Measurements from ENCODE around the gene KRT81.
"Not testable (repeated sequence)": the region's sequence is repeated elsewhere in the genome, so short reads cannot be mapped to it uniquely, and the experiment has no call there.

Gene KRT81

DNA sequence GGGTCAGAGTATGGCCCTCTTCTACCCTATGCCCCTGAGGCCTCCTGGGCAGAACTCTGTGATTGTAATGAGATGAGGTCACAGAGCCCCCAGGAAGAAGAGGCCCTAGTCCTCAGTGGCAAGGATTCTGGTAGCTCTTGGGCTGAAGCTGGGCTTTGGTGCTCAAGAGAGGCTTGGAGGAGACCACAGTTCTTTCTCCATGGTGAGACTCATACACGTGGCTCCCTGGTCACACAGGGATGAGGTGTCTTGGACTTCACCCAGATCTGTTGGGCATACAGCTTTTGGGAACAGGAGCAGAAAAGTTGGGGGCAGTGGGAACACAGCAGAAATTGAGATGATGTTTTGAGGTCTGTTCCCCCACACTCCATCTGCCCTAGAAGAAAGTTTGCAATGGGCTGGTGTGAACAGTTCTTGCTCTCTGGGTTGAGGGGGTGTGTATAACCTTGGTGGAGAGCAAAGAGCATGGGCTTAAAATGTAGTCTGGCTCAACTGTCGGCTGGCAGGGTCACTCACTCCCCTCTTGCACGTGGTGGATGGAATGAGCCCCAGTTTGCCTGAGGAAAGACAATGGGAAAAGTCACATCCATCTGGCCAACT is 16.7 kb downstream of the KRT81 start, which contains the start of gene KRT86:
KRT86 (plus strand) TSS at position 125 of the 600 bp plus-strand sequence. CDS start 27,272 bp downstream, outside the sequence.
- DNase-seq (ENCODE audit: low read depth), result no peak

DNA sequence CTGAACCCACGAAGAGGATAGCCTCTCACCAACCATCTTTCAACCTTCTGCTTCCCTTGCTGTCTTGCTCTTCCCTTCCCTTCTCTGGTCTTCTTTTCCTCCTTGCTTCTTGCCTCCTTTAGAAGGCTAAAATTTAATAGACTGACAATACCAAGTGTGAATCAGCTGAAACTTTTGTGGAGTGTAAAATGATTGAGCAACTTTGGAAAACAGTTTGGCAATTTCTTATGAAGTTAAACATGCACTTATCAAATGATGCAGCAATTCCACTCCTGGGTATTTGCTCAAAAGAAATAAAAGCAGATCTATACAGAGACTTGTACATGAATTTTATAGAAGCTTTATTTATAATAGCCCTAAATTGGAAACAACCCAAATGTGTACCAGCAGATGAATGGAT is 20.2 kb downstream of the KRT81 start:
- DNase-seq (ENCODE audit: low read depth), result no peak

DNA sequence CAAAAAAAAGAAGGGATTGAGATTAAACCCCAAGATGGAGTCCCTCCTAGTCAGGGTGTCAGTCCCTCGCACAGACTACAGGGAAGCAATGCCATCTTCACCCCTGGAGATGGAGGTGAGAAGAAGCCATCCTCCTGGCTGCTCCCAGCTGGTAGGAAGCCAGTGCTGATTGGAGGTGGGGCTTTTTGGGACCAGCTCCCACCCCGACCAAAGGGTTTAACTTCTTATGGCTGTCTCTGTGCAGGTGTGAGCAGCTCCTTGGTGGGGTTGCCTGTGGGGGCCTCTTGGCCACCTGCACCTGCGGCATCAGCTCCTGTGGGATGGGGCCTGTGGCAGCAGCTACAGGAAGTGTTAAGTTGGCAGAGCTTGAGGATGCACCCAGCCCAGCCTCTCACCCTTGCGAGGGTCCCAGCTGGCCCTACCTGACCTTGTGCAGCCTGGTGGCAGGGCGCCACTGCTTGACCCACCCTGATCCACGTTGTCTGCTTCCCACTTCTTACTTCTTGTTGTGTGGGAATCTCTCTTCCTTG is 20.7 kb downstream of the KRT81 start:
- DNase-seq (ENCODE audit: low read depth), result no peak

DNA sequence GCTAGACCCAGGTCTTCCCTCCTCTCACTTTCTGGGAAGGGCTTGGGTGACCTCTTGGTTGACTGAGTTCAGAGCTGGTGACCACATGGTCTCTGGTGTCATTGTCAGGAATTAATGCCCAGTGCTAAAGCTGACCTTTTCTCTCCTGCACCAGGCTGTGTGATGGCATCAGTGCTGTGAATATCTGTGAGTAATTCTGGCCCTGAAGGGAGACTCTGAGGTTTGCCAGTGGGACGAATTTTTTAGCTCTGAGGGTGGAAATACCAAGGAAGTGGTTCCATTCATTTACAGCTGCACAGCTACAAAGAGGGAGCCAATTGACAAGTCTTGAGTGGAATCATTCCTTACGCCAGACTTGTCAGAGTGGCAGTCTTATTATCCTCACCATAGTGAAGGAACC is 23.1 kb downstream of the KRT81 start:
- DNase-seq (ENCODE audit: low read depth), result no peak

DNA sequence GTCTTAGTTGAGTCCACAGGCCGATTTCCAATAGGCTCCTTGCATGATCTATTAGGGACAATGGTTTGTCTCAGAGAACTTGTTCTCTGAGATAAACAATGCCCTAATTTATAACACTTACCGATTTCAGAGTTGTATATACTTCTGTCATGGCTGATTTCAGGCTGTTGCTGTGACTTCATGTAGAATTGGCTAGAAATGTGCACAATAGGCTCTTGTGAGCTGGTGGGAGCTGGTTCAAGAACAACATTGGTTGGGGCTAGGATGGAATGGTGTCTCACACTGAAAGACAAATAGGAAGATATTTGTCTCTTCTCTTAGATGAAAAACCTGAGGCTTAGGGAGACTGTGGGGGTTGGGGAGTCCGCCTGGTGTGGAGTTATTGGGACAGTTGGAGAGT is 23.6 kb downstream of the KRT81 start:
- no peak for DNase-seq (ENCODE audit: low read depth)

- DNase-seq (ENCODE audit: low read depth), result no peak
Measured at GRCh38 chr12:52267266-52267665, 24.1 kb downstream of the KRT81 start.

DNA sequence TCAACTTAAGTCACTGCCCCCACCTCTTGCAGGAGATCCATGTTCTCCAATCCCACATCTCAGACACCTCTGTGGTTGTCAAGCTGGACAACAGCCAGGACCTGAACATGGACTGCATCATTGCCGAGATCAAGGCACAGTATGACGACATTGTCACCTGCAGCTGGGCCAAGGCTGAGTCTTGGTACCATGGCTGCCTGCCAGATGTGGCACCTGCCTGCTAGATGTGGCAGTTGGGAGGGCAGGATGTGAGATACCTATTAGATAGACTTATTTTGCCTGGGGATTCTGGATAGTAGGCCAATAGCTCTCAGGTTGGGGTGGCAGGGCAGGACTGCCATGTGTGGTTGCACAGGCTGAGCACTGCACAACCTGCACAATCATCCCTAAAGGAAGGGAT is 24.8 kb downstream of the KRT81 start:
- no peak for DNase-seq (ENCODE audit: low read depth)

- no peak for DNase-seq (ENCODE audit: low read depth)
Measured at GRCh38 chr12:52264435-52264825, 26.9 kb downstream of the KRT81 start.

GRCh38 chr12:52263761-52264434 is 27.4 kb downstream of the KRT81 start:
- DNase-seq (ENCODE audit: low read depth), result no peak

DNA sequence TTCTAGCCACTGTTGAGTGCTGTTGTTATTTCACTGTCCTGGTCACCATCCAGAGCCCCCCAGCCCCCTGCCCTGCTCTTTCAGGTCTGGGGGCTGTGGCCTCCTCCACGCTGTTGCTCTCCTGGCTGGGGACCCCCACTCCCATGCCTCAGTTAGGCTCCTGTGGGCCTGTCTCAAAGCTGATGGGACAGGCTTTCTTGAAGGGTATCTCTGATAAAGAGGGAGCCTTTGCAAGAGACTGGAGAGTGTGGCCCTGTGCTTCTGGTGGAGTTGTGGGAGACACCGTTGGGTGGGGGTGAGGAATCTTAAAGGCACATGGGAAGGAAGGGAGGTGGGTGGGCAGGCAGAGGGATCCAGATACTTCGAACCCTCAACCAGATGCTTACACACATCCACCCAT is 29.0 kb downstream of the KRT81 start:
- no peak for DNase-seq (ENCODE audit: low read depth)

- no peak for DNase-seq (ENCODE audit: low read depth)
Measured at GRCh38 chr12:52261208-52261484, 30.2 kb downstream of the KRT81 start.

DNA sequence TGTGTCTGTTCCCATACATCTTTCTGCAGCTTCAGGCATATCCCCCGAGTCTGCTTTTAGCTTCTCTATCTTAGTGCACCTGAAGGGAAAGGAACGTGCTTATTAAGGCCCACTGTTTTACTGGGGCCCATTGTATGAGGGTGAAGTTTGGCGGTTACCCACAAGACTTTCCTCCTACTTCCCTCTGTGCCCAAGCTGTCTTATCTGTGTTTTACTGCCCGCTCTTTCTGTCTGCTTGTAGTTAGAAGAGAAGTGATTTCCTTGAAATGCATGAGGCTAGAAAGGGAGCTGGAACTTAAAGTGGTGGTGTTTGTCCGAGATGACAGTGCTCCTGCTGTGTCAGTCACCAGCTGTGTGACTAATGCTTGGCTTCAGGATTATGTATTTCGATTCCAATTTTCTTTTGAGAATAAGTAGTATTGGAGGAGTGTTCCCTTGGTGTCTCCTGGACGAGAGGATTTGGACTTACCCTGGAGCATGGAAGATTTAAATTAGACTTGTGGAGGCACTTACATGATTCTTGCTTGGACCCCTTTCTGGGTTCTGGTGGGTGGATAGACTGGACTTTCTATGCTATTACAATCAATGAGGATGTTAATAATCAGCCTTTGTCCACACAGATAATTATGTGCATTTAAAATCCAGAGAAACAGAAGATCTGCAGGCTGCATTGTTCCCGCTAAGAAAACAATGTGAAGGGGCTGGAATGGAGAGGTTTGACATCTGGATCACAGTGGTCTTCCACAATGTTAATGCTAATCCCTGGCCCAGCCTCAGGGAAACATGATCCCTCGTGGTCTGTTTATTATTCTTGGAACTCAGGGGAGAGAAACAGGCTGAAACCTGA is 30.8 kb downstream of the KRT81 start:
- DNase-seq (ENCODE audit: low read depth), result no peak

DNA sequence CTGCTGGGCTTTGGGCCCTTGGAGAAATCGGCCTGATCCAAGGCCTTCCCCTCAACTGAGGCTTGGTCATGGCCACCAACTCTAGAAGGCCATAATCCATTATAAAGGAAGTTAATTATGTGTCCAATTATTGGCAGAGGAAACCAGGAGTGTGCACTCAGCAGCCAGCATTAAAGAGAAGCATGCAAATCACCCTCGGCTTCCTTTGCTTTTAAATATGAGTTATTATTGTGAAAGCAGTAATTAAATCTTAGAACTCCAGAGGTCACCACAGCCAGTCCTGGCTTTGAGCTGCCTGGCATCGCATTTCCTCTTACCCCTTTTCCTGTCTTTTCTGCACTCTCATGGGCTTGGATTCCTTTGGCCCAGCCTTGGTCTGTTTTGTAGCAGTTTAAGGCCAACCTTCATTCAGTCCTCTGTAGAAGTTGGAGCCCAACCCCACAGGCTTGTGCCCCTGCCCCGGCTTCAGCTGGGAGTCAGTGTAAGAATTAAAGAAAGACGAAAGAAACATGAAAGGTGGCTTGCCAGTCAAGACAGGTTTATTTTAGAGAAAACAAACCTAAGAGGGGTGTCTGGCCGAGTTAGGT is 31.6 kb downstream of the KRT81 start:
- no peak for DNase-seq (ENCODE audit: low read depth)

- DNase-seq (ENCODE audit: low read depth), result no peak
Measured at GRCh38 chr12:52258335-52258901, 32.9 kb downstream of the KRT81 start.

DNA sequence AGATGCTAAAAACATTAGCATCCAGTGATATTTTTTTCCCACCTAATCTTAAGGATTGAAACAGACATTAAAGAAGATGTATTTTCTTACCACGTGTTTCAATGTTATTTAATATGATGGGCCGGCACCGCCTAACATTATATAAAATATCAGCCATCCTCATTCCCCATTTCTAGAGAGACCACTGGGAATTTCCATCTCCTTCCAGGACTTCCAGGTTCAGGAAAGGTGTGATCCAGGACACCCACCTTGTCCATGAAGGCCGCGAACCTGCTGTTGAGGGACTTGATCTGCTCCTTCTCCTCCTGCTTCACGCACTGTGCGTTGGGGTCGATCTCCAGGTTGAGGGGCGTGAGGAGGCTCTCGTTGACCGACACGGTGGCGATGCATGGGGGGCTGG is 33.4 kb downstream of the KRT81 start:
- not testable (repeated sequence) for DNase-seq (ENCODE audit: low read depth)

DNA sequence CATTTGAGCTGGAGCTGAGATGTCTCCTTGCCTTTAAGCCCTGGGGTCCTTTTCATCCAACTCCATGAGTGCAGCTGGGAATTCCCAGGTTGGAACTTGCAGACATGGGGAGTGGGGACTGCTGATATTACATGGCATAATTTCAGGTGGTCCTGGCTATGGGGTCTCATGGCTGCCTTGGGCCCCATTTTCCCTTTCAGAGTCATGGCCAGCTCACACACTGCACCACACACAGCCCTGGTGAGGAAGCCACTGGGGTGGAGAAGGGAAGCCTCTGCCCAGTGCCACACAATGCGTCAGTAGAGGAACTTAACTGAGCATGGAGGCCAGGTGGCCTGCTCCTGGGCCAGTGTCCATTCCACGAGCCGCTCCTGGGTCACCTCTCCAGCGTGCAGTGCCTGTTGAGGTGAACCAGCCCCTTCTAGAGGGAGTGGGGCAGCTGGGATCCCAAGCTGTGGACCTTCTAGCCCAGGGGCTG is 34.2 kb downstream of the KRT81 start:
- no peak for DNase-seq (ENCODE audit: low read depth)

- DNase-seq (ENCODE audit: low read depth), result no peak
Measured at GRCh38 chr12:52256584-52256935, 34.8 kb downstream of the KRT81 start.

- no peak for DNase-seq (ENCODE audit: low read depth)
Measured at GRCh38 chr12:52255926-52256583, 35.3 kb downstream of the KRT81 start.

DNA sequence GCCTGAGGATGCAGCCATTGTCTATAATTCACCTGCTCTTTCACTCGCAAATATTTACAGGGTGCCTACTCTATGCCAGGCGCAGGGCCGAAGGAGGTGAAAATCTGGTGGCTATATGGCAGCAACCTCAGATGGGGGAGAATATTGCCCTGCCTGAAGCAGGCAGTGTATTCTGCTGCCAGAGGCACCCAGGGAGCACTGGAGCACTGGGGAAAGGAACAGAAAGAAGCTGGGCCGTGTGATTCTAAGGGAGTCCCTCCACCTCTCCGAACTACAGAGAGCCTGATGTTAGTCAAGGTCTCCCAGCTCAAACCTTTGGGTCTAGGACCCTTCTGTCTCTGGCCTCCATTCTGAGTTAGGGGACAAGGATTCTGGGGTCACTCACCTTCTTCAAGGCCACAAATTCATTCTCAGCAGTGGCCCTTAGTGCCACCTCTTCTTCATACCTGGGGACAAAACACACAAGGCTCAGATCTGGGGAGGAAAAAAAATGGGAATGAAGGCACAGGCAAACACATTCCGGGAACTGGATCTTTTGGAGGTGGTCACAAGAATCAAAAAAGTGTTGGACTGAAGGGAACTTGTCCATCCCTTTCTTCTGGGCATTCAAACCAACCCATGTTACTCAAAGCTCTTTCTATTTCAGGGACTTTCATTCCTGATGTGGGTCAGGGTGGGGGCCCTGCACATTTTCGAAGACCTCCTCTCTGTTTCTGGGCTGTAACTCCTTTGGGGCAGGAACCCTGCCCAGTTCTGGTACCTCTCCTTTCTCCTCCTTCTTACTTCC is 36.2 kb downstream of the KRT81 start:
- DNase-seq (ENCODE audit: low read depth), result no peak

DNA sequence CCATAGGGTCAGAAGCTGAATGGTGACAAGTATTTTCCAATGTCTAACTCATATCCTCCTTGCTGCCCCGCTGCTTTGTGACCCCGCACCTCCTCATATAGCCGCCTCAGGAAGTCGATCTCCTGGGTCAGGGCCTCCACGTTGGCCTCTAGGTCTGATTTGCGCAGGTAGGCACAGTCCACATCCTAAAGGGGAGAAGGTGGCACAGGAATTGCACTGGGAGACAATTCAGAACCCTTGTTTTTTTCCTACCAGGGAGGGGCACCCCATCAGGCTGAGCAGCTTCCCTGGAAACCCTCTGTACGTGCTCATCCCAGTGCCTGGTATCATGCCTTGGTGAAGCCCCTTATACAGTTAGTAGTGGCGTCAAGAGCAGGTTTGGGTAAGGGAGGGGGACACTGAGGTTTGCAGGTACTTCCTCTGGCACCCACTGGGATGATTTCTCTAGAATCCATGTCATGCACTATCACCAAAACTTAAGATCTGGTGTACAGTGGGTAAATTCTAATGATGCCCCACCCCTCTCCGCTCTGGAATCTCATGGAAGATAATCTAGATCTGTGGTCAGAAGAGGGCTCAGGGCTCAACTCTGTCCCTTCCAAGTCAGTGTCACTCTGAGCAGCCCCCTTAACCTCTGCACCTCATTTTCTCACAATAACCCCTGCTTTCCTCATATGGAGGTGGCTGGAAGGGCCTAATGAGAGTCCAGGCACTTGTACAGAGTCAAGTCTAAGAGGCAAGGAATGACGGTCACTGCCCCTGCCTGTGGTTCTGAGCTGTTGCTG is 37.0 kb downstream of the KRT81 start:
- no peak for DNase-seq (ENCODE audit: low read depth)

Data from stimulated activated CD8-positive, alpha-beta memory T cell treated with anti-CD3 and anti-CD28 coated beads, Interleukin-7, amount 100 ng/mL, for 24 hours (primary cell).